GM19463 (cell line): ENCODE data around the gene RPS24.

Experiments
- ATAC-seq: cut with Tn5 transposase; IDR thresholded peaks from one replicate; pipeline ENCODE4 v1.9.1; 2021; ENCODE audit warnings: mild to moderate bottlenecking, moderate library complexity; ENCODE audit not compliant: unreplicated experiment

The RPS24 gene

DNA sequence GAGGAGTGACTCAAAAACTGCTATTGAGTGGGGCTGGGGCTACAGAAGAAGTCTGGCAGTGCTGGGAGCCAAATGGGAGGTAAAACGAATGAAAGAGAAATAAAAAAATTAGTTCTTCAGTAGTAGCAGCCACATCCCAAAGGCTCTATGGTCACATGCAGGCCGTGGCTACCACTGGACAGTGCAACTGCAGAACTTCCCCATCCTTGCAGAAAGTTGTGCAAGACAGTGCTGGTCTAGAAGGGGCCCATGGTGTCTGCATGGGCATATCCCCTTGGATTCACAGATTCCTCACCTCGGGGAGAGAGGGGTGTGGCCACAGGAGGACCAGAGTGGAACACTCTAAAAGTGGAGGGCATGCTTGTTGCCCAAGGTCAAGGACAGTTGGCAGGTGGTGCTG, 47.6 kb downstream of the RPS24 start:
- ATAC-seq: no peak

DNA sequence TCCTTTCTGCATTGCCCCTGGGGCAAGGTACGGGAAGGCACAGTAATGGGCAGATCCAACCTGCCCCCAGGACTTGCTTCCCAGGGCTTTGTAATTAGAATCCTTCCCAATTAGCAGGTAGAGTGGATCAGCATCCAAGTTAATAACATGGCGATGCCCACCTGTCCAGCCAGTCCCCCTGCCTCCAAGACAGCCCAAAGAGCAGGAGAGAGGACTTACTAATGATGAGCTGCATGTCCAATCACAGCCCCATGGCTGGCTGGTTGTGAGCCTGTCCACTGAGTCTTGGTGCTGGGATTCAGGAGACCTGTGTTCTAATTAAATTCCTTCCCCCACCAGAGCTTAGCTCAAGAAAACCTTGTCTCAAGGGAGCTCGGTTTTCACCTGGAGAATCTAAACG, 49.0 kb downstream of the RPS24 start:
- ATAC-seq: no peak
